Small intestine (tissue), 7 donors: ENCODE data around the gene NEDD4L. TPM values are rescaled to one million over a fixed set of nuclear protein-coding genes. Genes with fewer than 3 reads are reported as not detected.

ENCODE experiments used
- DNase-seq, 2 donors: peaks; one replicate each; pipeline versions ENCODE4 v3.0.0 to v3.0.0-alpha.2; 2013
- FAIRE-seq: peaks from 2 replicates; lab custom pipeline; 2012; peaks lifted over from hg19 to GRCh38; lab: Jason Lieb, UNC
- H3K27ac ChIP-seq, 3 donors: one replicate each; pipeline ENCODE4 v1.5.1; 2013; ENCODE audit warnings: low read length in 2 of 3, mild to moderate bottlenecking in 2 of 3, control low read depth in 1 of 3, inconsistent platforms in 1 of 3, low read depth in 1 of 3, moderate library complexity in 1 of 3
- H3K27me3 ChIP-seq, 3 donors: one replicate each; pipeline ENCODE4 v1.6.1; 2013; ENCODE audit warnings: low read length in 3 of 3, inconsistent platforms in 1 of 3; ENCODE audit not compliant: control insufficient read depth in 3 of 3, insufficient read depth in 3 of 3
- H3K36me3 ChIP-seq, 3 donors: one replicate each; pipeline ENCODE4 v1.6.1; 2013; ENCODE audit warnings: low read length in 3 of 3, inconsistent platforms in 1 of 3, low read depth in 1 of 3, mild to moderate bottlenecking in 1 of 3, moderate library complexity in 1 of 3; ENCODE audit not compliant: control insufficient read depth in 3 of 3, insufficient read depth in 2 of 3
- H3K4me1 ChIP-seq, 3 donors: one replicate each; pipeline ENCODE4 v1.6.1; 2013; ENCODE audit warnings: low read length in 2 of 3, inconsistent platforms in 1 of 3, low read depth in 1 of 3, mild to moderate bottlenecking in 1 of 3, moderate library complexity in 1 of 3; ENCODE audit not compliant: control insufficient read depth in 3 of 3, insufficient read depth in 2 of 3
- H3K4me3 ChIP-seq, 3 donors: one replicate each; pipeline ENCODE4 v1.5.1; 2013; ENCODE audit warnings: low read length in 3 of 3, control low read depth in 1 of 3, inconsistent platforms in 1 of 3, low read depth in 1 of 3, mild to moderate bottlenecking in 1 of 3, moderate library complexity in 1 of 3
- H3K9me3 ChIP-seq, 2 donors: one replicate each; pipeline ENCODE4 v1.6.1; 2013; ENCODE audit warnings: low read depth in 1 of 2, low read length in 1 of 2; ENCODE audit not compliant: control insufficient read depth in 2 of 2, insufficient read depth in 1 of 2
- WGBS, 3 donors: extraction: QIAGEN DNeasy Blood & Tissue Kit; methylation state at CpG; one replicate each; pipeline ENCODE4 v1.1.7; 2013; 5-methylcytosine and 5-hydroxymethylcytosine counted together
- polyA plus RNA-seq, 4 donors: library from polyadenylated mRNA; stranded (reverse) in 3 of 4; unstranded in 1 of 4; fragments of 200-250 nt in 3 of 4; fragments of 120-200 nt in 1 of 4; gene quantifications; one replicate each; pipeline versions ENCODE4 v1.2.1 to v1.2.3, GENCODE V29; 2013
- donor health status: healthy with polysubstance abuse.
- donor health status: control.
- donor health status: control.
- donor health status: Bipolar disorder and iron deficiency.
- donor health status: healthy.

The NEDD4L gene
- polyA plus RNA-seq, 4 donors, result 36.5 to 113 (median 96.2) TPM

DNA sequence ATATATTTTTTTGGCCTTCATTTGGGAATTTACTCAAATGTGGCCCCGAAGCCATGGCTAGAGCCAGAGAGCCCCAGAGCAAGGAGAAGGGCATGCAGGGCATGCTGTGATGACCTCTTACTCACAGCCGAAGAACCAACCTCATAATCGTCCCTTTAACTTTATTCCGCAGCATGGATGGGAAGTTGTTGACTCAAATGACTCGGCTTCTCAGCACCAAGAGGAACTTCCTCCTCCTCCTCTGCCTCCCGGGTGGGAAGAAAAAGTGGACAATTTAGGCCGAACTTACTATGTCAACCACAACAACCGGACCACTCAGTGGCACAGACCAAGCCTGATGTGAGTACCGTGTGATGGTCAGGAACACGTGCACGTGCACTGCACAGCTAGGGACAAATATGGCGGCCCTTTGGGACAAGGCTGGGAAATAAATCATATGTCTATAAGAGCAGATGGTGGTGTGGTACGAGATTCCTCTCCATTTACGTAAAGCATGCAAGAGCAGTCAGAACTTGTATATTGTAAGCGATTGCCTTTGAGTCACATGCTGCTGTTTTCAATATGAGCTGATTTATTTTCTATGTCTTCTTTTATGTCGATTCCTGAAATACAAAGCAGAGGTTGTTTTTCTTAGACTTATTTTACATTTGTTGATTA, 280.9 kb downstream of the NEDD4L start:
- FAIRE-seq, result no peak
- Histone ChIP-seq H3K27ac (no peak overlapping the region), H3K4me1 (peaks cover 0 to 8% (median 0%) of the 10 kb centered on the region in 3 donors), H3K4me3 (no peak overlapping the region), H3K36me3 (peaks cover 0 to 47% (median 6%) of the 10 kb centered on the region in 3 donors), H3K27me3 (no peaks in the 10 kb centered on the region), H3K9me3 (no peaks in the 10 kb centered on the region)
- no peak for DNase-seq
- WGBS, 3 donors, result 92 to 94% (median 93%) methylated on average over 16 of the region's 16 CpGs

DNA sequence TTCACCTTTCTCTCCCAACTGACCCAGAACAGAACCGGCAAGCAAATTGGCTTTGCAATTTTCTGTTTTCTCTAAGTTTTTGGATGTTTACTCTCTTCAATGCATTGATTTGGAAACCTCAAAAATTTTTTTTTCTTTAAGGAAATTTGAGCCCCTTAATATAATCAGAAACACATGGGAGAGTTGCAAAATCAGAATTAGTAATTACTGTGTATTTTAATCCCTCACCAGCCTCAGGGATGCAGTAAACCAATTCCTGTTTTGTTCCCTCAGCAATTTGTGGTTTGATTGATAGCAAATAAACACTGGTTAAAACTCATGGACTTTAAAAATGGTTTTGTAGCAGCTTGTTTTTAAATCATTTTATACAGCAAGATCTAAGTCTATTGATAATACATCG, 281.5 kb downstream of the NEDD4L start:
- DNase-seq (no peak), FAIRE-seq (no peak)
- peaks cover 0 to 6% (median 0%) of the 10 kb centered on the region in 3 donors for H3K4me1 ChIP-seq
- 84 to 85% (median 85%) methylated on average over 2 of the region's 2 CpGs for WGBS, 3 donors
- no peaks in the 10 kb centered on the region for H3K9me3 ChIP-seq
- no peaks in the 10 kb centered on the region for H3K27me3 ChIP-seq
- H3K36me3 ChIP-seq, result peaks cover 0 to 45% (median 9%) of the 10 kb centered on the region in 3 donors
- H3K4me3 ChIP-seq, result no peak overlapping the region
- no peak overlapping the region for H3K27ac ChIP-seq

DNA sequence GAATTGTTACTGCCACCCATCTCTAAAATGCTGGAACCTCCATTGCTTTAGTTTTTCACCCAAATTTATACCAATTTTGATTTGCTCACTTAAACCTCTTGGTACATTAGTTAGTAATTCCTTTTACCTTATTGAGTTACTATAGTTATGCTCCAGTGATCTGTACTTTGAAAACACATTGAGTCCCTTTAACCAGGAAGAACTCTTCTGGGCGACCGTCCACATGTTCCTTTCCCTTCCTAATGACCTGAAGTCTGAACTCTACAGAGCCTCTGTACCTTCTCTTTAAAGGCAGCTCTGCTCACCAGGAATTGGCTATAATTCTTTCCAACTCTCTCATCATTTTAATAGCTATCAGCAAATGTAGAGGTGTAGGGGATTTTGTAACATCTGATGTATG, 290.0 kb downstream of the NEDD4L start:
- 90 to 91% (median 90%) methylated on average over 2 of the region's 2 CpGs for WGBS, 3 donors
- DNase-seq, result no peak
- peaks cover 0 to 43% (median 11%) of the 10 kb centered on the region in 3 donors for H3K36me3 ChIP-seq
- H3K4me3 ChIP-seq, result no peak overlapping the region
- H3K9me3 ChIP-seq, result no peaks in the 10 kb centered on the region
- no peak for FAIRE-seq
- peaks cover 0 to 19% (median 7%) of the 10 kb centered on the region in 3 donors for H3K4me1 ChIP-seq
- H3K27ac ChIP-seq, result no peak overlapping the region
- no peaks in the 10 kb centered on the region for H3K27me3 ChIP-seq

- Histone ChIP-seq H3K27me3 (no peaks in the 10 kb centered on the region), H3K27ac (no peak overlapping the region), H3K36me3 (peaks cover 0 to 44% (median 9%) of the 10 kb centered on the region in 3 donors), H3K4me1 (peaks cover 0 to 21% (median 7%) of the 10 kb centered on the region in 3 donors), H3K4me3 (no peak overlapping the region), H3K9me3 (no peaks in the 10 kb centered on the region)
- FAIRE-seq (no peak), DNase-seq (no peak)
- WGBS, 3 donors, result 92 to 94% (median 94%) methylated on average over 11 of the region's 11 CpGs
Observed at GRCh38 chr18:58335223-58335622, 291.2 kb downstream of the NEDD4L start.

- no peak for DNase-seq
- Histone ChIP-seq H3K9me3 (no peaks in the 10 kb centered on the region), H3K36me3 (peaks cover 0 to 44% (median 6%) of the 10 kb centered on the region in 3 donors), H3K4me3 (no peak overlapping the region), H3K4me1 (peaks cover 0 to 21% (median 7%) of the 10 kb centered on the region in 3 donors), H3K27me3 (no peaks in the 10 kb centered on the region), H3K27ac (no peak overlapping the region)
- no peak for FAIRE-seq
- 92 to 100% (median 94%) methylated on average over 1 of the region's 1 CpG for WGBS, 3 donors
Observed at GRCh38 chr18:58335821-58336220, 291.8 kb downstream of the NEDD4L start.

- Histone ChIP-seq H3K27ac (no peak overlapping the region), H3K4me1 (peaks cover 0 to 21% (median 7%) of the 10 kb centered on the region in 3 donors), H3K36me3 (peaks cover 0 to 49% (median 0%) of the 10 kb centered on the region in 3 donors), H3K4me3 (no peak overlapping the region), H3K9me3 (no peaks in the 10 kb centered on the region), H3K27me3 (no peaks in the 10 kb centered on the region)
- DNase-seq (no peak), FAIRE-seq (no peak)
- 81 to 87% (median 85%) methylated on average over 3 of the region's 3 CpGs for WGBS, 3 donors
Observed at GRCh38 chr18:58336605-58337004, 292.6 kb downstream of the NEDD4L start.

- 21 to 33% (median 24%) methylated on average over 4 of the region's 4 CpGs for WGBS, 3 donors
Observed at GRCh38 chr18:58337285-58337684, 293.3 kb downstream of the NEDD4L start.

GRCh38 chr18:58337686-58338085, 293.7 kb downstream of the NEDD4L start:
- Histone ChIP-seq H3K27me3 (no peaks in the 10 kb centered on the region), H3K27ac (peak overlapping the region in 1 of 3 donors; percentile 36), H3K9me3 (no peaks in the 10 kb centered on the region), H3K36me3 (peaks cover 0 to 52% (median 4%) of the 10 kb centered on the region in 3 donors), H3K4me1 (peaks cover 0 to 21% (median 7%) of the 10 kb centered on the region in 3 donors), H3K4me3 (no peak overlapping the region)
- 8 to 41% (median 18%) methylated on average over 5 of the region's 5 CpGs for WGBS, 3 donors
- DNase-seq (peak; percentile 55 to 81), FAIRE-seq (no peak)

More at GRCh38 chr18:58337285-58337684, 293.3 kb downstream of the NEDD4L start:
- no peak for FAIRE-seq
- H3K4me1 ChIP-seq, result peaks cover 0 to 21% (median 7%) of the 10 kb centered on the region in 3 donors
- H3K27me3 ChIP-seq, result no peaks in the 10 kb centered on the region
- no peaks in the 10 kb centered on the region for H3K9me3 ChIP-seq
- DNase-seq, result no peak
- peaks cover 0 to 53% (median 3%) of the 10 kb centered on the region in 3 donors for H3K36me3 ChIP-seq
- H3K27ac ChIP-seq, result peak overlapping the region in 2 of 3 donors; percentile 16 to 36
- no peak overlapping the region for H3K4me3 ChIP-seq
